HUDEP-2 (cell line): ENCODE data around the gene LTBP4.
A peak's percentile ranks its signal among the peaks of the same experiment; 100 is the strongest.
"Not testable (repeated sequence)": the region's sequence is repeated elsewhere in the genome, so short reads cannot be mapped to it uniquely, and the experiment has no call there.

Source experiments
- DNase-seq, 76 experiments: peaks; one replicate each; lab custom pipeline; 2025; ENCODE audit not compliant: unreplicated experiment in 76 of 76; lab: John Stamatoyannopoulos, UW

The LTBP4 gene

GRCh38 chr19:40601134-40601974 is at the start of gene LTBP4:
TSS of gene LTBP4 (plus strand) at chr19:40601369. CDS start at chr19:40601388, 19 bp downstream.
- peak in 67 of 76 experiments; percentile 20 to 86 (median 70) for DNase-seq

GRCh38 chr19:40552848-40553247 is 48.3 kb upstream of the LTBP4 start:
- no peak for DNase-seq

- DNase-seq = no peak
These were observed 47.0 kb upstream of the LTBP4 start for GRCh38 chr19:40553885-40554857.

- DNase-seq = no peak
These were observed 45.0 kb upstream of the LTBP4 start for GRCh38 chr19:40555978-40556689.

GRCh38 chr19:40556953-40557530 is 44.1 kb upstream of the LTBP4 start:
- no peak for DNase-seq

GRCh38 chr19:40559394-40559793 is 41.8 kb upstream of the LTBP4 start:
- DNase-seq = no peak

- DNase-seq = no peak
These were observed 41.1 kb upstream of the LTBP4 start for GRCh38 chr19:40560092-40560507.

GRCh38 chr19:40561947-40562346 is 39.2 kb upstream of the LTBP4 start:
- DNase-seq = no peak

- not testable (repeated sequence) for DNase-seq
These were observed 36.6 kb upstream of the LTBP4 start for GRCh38 chr19:40564535-40564934.

GRCh38 chr19:40565355-40565754 is 35.8 kb upstream of the LTBP4 start:
- no peak for DNase-seq

GRCh38 chr19:40565910-40566495 is 35.2 kb upstream of the LTBP4 start:
- no peak for DNase-seq

GRCh38 chr19:40567040-40567749 is 34.0 kb upstream of the LTBP4 start:
- no peak for DNase-seq

- peak in 1 of 76 experiments; percentile 5 for DNase-seq
These were observed 33.2 kb upstream of the LTBP4 start for GRCh38 chr19:40567750-40568494.

- DNase-seq = peak; percentile 86 to 100 (median 100)
These were observed 30.7 kb upstream of the LTBP4 start for GRCh38 chr19:40570313-40571004.

GRCh38 chr19:40571005-40571318 is 30.2 kb upstream of the LTBP4 start:
- DNase-seq = no peak

- no peak for DNase-seq
These were observed 29.2 kb upstream of the LTBP4 start for GRCh38 chr19:40571831-40572495.

GRCh38 chr19:40575326-40575725 is 25.8 kb upstream of the LTBP4 start:
- DNase-seq = no peak

GRCh38 chr19:40576151-40576584 is 25.0 kb upstream of the LTBP4 start:
- DNase-seq = no peak
